LNCaP clone FGC (cell line): Measurements from ENCODE around the gene LARP1.

ENCODE experiments used
- DNase-seq: peaks from one replicate; pipeline ENCODE4 v3.0.0-alpha.2; 2011; ENCODE audit warnings: low read depth
- H3K4me3 ChIP-seq: 2 replicates; pipeline ENCODE4 v1.5.1; 2011; ENCODE audit warnings: mild to moderate bottlenecking, low read depth, low read length, control low read depth
- TF ChIP-seq, protein P1 (sequence below): IDR thresholded peaks from 2 replicates; pipeline ENCODE4 v1.5.1; 2012; ENCODE audit warnings: mild to moderate bottlenecking; ENCODE audit not compliant: control insufficient read depth, insufficient read depth; ENCODE audit errors: extremely low read depth

Gene LARP1

DNA sequence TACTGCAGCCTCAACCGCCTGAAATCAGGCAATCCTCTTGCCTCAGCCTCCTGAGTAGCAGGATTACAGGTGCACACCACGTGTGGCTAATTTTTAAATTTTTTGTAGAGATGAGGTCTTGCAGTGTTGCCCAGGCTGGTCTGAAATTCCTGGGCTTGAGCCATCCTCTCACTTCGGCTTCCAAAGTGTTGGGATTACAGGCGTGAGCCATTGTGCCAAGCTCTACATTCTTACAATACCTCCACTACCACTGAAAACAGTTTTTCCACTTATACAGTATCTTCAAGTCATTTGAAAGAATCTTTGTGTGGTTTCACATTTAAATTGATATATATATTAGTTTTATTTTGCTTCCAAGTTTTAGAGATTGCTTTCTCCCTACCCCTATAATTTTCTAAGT lies 42.6 kb downstream of the LARP1 start:
- no peak overlapping the region for H3K4me3 ChIP-seq
- DNase-seq, result no peak
- TF ChIP-seq, protein P1, sequence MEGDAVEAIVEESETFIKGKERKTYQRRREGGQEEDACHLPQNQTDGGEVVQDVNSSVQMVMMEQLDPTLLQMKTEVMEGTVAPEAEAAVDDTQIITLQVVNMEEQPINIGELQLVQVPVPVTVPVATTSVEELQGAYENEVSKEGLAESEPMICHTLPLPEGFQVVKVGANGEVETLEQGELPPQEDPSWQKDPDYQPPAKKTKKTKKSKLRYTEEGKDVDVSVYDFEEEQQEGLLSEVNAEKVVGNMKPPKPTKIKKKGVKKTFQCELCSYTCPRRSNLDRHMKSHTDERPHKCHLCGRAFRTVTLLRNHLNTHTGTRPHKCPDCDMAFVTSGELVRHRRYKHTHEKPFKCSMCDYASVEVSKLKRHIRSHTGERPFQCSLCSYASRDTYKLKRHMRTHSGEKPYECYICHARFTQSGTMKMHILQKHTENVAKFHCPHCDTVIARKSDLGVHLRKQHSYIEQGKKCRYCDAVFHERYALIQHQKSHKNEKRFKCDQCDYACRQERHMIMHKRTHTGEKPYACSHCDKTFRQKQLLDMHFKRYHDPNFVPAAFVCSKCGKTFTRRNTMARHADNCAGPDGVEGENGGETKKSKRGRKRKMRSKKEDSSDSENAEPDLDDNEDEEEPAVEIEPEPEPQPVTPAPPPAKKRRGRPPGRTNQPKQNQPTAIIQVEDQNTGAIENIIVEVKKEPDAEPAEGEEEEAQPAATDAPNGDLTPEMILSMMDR, result no peak

DNA sequence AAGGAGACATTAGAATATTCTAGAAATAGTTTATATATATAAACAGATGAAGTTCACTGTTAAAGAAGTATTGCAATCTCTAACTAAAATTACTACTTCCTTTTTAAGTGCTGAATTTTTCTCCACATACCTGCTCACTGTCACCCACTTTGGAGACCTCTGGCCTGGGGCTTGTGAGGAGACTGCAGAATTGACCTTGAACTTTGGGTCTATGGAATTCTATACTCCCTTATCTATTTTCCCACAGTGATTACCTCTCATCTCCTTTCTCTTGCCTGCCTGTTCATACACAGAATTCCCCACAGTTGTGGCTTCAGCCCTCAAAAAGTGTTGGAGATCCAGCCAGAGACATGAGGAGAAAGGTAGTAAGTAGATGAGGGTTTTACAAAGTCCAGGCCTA lies 45.4 kb downstream of the LARP1 start:
- DNase-seq, result no peak
- TF ChIP-seq, protein P1, result no peak
- H3K4me3 ChIP-seq, result no peak overlapping the region

DNA sequence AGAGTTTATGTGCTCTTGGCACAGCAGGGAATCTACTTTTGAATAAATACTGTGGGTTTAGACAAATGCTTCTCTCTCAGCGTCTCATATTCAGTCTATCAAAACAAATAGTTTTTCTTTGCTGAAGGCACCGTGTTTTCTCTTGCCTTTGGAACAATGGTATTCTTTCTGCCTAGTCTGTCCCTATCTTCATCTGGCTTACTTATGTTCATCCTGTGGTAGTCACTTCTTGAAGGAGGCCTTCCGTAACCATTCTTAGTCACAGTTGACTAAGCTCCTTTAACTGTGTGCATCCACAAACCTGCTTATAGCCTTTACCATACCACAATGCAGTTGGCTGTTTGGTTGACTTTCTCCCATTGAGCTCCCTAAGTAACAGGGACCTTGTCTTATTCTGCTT lies 45.9 kb downstream of the LARP1 start:
- no peak for DNase-seq
- H3K4me3 ChIP-seq, result no peak overlapping the region
- TF ChIP-seq, protein P1, result no peak

DNA sequence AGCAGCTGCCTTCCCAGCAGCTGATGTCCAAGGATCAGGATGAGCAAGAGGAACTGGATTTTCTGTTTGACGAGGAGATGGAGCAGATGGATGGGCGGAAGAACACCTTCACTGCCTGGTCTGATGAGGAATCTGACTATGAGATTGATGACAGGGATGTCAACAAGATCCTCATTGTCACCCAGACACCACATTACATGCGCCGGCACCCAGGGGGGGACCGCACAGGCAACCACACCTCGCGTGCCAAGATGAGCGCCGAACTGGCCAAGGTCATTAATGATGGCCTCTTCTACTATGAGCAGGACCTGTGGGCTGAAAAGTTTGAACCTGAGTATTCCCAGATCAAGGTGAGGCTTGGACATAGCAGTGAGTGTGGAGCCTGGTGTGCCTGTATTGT lies 46.9 kb downstream of the LARP1 start:
- TF ChIP-seq, protein P1, result no peak
- no peak overlapping the region for H3K4me3 ChIP-seq
- DNase-seq, result no peak

DNA sequence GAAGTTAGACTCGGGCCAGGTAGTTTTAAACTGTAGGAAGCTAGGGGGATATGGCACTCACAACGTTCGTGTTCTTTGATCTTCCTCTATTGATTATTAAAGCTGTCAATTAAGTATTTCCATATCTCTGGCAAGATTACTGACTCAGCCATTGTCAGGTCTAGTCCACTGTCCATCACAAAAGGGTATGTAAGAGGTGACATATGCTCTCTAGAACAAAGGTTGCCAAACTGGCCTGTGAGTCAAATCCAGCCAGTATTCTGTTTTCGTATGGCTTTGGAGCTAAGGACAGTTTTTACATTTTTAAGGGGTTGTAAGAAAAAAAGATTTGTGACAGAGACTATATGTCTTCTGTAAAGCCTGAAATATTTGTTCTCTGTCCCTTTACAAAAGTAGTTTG lies 51.0 kb downstream of the LARP1 start:
- H3K4me3 ChIP-seq, result no peak overlapping the region
- DNase-seq, result no peak
- TF ChIP-seq, protein P1, result no peak

DNA sequence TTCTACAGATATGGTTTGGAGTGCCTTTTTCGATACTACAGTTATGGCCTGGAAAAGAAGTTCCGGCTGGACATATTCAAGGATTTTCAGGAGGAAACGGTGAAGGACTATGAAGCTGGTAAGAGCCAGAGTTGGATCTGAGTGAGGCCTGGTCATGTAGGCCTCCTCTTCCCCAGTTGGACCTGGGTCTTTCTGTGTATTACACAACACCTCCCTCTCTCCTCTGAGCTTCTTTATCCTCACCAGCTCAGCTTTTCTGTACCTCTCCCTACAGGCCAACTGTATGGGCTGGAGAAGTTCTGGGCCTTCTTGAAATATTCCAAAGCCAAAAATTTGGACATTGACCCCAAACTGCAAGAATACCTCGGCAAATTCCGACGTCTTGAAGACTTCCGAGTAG lies 56.1 kb downstream of the LARP1 start:
- TF ChIP-seq, protein P1, result no peak

DNA sequence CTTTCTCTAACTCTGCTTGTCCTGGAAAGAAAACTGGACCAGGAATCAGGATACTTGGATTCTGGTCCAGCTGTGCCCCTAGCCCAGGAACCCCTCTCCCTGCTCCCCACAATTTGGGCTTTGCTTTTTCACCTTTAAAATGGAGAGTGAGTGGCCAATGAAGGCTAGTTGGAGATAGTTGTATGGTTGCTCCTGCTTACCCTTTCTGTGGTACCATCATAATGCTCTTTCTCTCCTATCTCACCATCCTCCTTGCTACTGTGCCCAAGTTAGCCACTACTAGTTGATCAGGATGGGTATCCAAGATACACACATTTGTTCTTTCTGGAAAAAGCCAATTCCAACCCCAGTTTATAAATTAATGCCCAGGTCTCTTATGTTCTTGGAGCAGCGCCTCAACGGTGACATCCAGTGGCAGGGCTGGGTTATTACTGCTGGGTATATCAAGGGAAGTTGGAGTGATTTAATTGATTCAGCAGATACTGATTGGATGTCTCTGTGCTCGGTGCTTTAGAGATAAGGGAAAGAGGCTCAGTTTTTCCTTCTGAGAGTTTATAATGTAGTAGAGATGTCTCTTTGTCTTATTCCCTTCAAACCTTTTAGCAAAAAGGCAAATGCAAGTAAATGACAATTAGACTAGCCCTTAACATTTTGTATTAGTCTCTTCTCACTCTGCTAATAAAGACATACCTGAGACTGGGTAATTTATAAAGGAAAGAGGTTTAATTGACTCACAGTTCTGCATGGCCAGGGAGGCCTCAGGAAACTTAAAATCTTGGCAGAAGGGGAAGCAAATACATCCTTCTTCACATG lies 56.7 kb downstream of the LARP1 start:
- H3K4me3 ChIP-seq, result no peak overlapping the region
- peak; percentile 28 for DNase-seq
- TF ChIP-seq, protein P1, result peak; percentile 90

More for the DNA sequence above, 56.1 kb downstream of the LARP1 start:
- no peak overlapping the region for H3K4me3 ChIP-seq
- DNase-seq, result no peak
